ENCODE results near the gene DLG2.

DLG2 gene

GRCh38 chr11:83409476-83409875 is 2217.7 kb downstream of the DLG2 start:
- no peak for DNase-seq (ENCODE audit: low read depth in 2 of 2)

GRCh38 chr11:83408946-83409345 is 2218.2 kb downstream of the DLG2 start:
- no peak for DNase-seq (ENCODE audit: low read depth in 2 of 2)
